ENCODE measurements around the gene MMS19. TPM values are rescaled to one million over a fixed set of nuclear protein-coding genes. Genes with fewer than 3 reads are reported as not detected.

The MMS19 gene
- total RNA-seq, 1 experiment from 2014 or later, result 42.4 TPM

GRCh38 chr10:97503406-97503805, 5.2 kb upstream of the MMS19 start:
- no peak for DNase-seq
- Histone ChIP-seq H2AFZ (no peak overlapping the region), H3K4me3 (no peak overlapping the region), H3K27me3 (ENCODE audit: insufficient read depth, low read depth) (no peaks in the 10 kb centered on the region), H3K36me3 (ENCODE audit: low read depth) (no peaks in the 10 kb centered on the region), H3K79me2 (ENCODE audit: low read depth) (peaks cover 9% of the 10 kb centered on the region), H3F3A (ENCODE audit: insufficient read depth, low read depth) (no peaks in the 10 kb centered on the region), H3K27ac (no peak overlapping the region), H3K9me3 (ENCODE audit: insufficient read depth, low read depth) (no peaks in the 10 kb centered on the region), H3K4me1 (replicated peaks; ENCODE audit: insufficient read depth) (peaks cover 6% of the 10 kb centered on the region), H3K9me2 (ENCODE audit: insufficient read depth) (no peaks in the 10 kb centered on the region), H3K4me2 (no peak overlapping the region), H4K20me1 (ENCODE audit: insufficient read depth) (no peaks in the 10 kb centered on the region)
- POLR2A ChIA-PET (ENCODE audit: unreplicated experiment), result no interaction called here
- no peak for TF ChIP-seq EZH2 (IDR thresholded peaks at IDR 0.05; ENCODE audit: low read depth)
- no peak for TF ChIP-seq CTCF (conservative IDR thresholded peaks at IDR 0.05)
- CTCF ChIA-PET, result no interaction called here
- no TSS peak for BruUV-seq (replicated peaks)
- intact Hi-C loops (cut with micrococcal nuclease; ENCODE audit: unreplicated experiment), result no loop called here

GRCh38 chr10:97502916-97503315, 4.7 kb upstream of the MMS19 start:
- no peak for DNase-seq
- Histone ChIP-seq H3K4me1 (replicated peaks; ENCODE audit: insufficient read depth) (peaks cover 6% of the 10 kb centered on the region), H4K20me1 (ENCODE audit: insufficient read depth) (no peaks in the 10 kb centered on the region), H3K9me2 (ENCODE audit: insufficient read depth) (no peaks in the 10 kb centered on the region), H3K36me3 (ENCODE audit: low read depth) (no peaks in the 10 kb centered on the region), H3K79me2 (ENCODE audit: low read depth) (peaks cover 10% of the 10 kb centered on the region), H3K4me3 (no peak overlapping the region), H3K27ac (no peak overlapping the region), H3K9me3 (ENCODE audit: insufficient read depth, low read depth) (no peaks in the 10 kb centered on the region), H3K4me2 (no peak overlapping the region), H3K27me3 (ENCODE audit: insufficient read depth, low read depth) (no peaks in the 10 kb centered on the region), H3F3A (ENCODE audit: insufficient read depth, low read depth) (0 out of 2 replicates have a peak, but pooled peaks cover 2% of the 10 kb centered on the region), H2AFZ (no peak overlapping the region)
- TF ChIP-seq EZH2 (IDR thresholded peaks at IDR 0.05; ENCODE audit: low read depth), result no peak
- TF ChIP-seq CTCF (conservative IDR thresholded peaks at IDR 0.05), result no peak
- no TSS peak for BruUV-seq (replicated peaks)
- ChIA-PET POLR2A (ENCODE audit: unreplicated experiment) (no interaction called here), CTCF (no interaction called here)
- intact Hi-C loops (cut with micrococcal nuclease; ENCODE audit: unreplicated experiment), result no loop called here

- peaks cover 37% of the 10 kb centered on the region for H3K79me2 ChIP-seq (ENCODE audit: low read depth)
- no peak for DNase-seq
- no peaks in the 10 kb centered on the region for H3K9me2 ChIP-seq (ENCODE audit: insufficient read depth)
- BruUV-seq (replicated peaks), result no TSS peak
- peak overlapping the region; percentile 82 for H3K4me2 ChIP-seq
- H3K4me1 ChIP-seq (replicated peaks; ENCODE audit: insufficient read depth), result peaks cover 18% of the 10 kb centered on the region
- H3F3A ChIP-seq (ENCODE audit: insufficient read depth, low read depth), result 0 out of 2 replicates have a peak, but pooled peaks cover 7% of the 10 kb centered on the region
- H3K27ac ChIP-seq, result no peak overlapping the region
- intact Hi-C loops (cut with micrococcal nuclease; ENCODE audit: unreplicated experiment), result no loop called here
- TF ChIP-seq EZH2 (IDR thresholded peaks at IDR 0.05; ENCODE audit: low read depth) (no peak), CTCF (conservative IDR thresholded peaks at IDR 0.05) (no peak)
- H3K9me3 ChIP-seq (ENCODE audit: insufficient read depth, low read depth), result no peaks in the 10 kb centered on the region
- peak overlapping the region; percentile 79 for H3K4me3 ChIP-seq
- no peaks in the 10 kb centered on the region; the same call in 1 of the 2 replicates for H4K20me1 ChIP-seq (ENCODE audit: insufficient read depth)
- ChIA-PET CTCF (no interaction called here), POLR2A (ENCODE audit: unreplicated experiment) (no interaction called here)
- no peaks in the 10 kb centered on the region for H3K27me3 ChIP-seq (ENCODE audit: insufficient read depth, low read depth)
- H3K36me3 ChIP-seq (ENCODE audit: low read depth), result no peaks in the 10 kb centered on the region
- no peak overlapping the region for H2AFZ ChIP-seq
Observed at GRCh38 chr10:97500297-97500575, 2.0 kb upstream of the MMS19 start.

All from PC-9 (cell line).